ENCODE data around the gene XRRA1.

XRRA1 gene

DNA sequence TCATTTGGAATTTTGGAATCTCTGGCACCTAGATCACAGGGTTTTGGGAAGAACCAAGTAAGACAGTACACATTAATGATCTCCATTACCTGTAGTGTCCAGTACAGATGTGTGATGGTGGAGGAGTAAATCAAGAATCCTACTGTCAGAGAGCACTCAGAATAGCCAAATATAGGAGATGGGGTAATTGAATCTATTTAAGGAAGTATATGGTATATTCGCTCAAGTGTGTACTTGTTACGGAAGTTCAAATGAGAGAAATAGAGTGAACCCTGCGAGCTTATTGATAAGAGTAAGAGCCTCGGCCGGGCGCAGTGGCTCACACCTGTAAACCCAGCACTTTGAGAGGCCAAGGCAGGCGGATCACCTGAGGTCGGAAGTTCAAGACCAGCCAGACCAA is 2.3 kb upstream of the XRRA1 start:
- TF ChIP-seq TCF7L2 (IDR thresholded peaks at IDR 0.05; ENCODE audit: borderline replicate concordance, low read depth, low read length), result no peak
- H3K4me3 ChIP-seq (ENCODE audit: low read depth, low read length), result no peak overlapping the region
- no peaks in the 10 kb centered on the region for H3K9me3 ChIP-seq (ENCODE audit: control insufficient read depth, insufficient read depth, low read depth, low read length)
- POLR2A ChIA-PET, result no interaction called here
- CTCF ChIA-PET, result interaction anchor here (1.1 kb wide), 1 partner anchor 63 kb away, joined by 3 read pairs; no protein-coding TSS in a partner anchor
- H3K4me1 ChIP-seq (ENCODE audit: control insufficient read depth, insufficient read depth, low read length), result no peaks in the 10 kb centered on the region
- peaks cover 0 to 22% of the 10 kb centered on the region in 2 experiments; a peak in 2 of 3 replicates for H3K36me3 ChIP-seq (ENCODE audit: control insufficient read depth in 2 of 2, insufficient read depth in 1 of 2, low read length in 2 of 2)
- H3K27ac ChIP-seq (ENCODE audit: extremely low read depth, low read depth, low read length), result no peak overlapping the region

DNA sequence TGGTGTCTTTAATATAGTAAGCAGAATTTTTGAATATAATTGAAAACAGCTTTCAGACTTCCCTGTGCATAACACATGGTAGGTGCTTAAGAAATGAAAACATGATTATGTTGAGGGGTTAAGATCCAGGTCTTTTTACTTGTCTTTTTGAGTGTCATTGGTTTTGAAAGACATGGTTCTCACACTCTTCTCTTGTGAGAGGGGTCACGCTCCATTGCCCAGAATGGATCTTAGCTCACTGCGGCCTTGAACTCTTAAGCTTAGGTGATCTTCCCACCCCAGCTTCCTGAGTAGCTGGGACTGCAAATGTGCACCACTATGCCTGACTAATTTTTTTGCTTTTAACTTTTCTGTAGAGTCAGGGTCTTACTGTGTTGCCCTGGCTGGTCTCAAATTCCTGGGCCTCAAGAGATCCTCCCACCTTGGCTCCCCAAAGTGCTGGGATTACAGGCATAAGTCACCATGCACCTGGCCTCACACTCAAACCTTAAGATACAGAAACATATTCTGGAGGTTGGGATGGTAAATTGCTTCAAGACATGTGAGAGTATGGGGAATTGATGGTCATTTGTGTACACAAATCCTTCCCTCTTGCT is 1.6 kb upstream of the XRRA1 start:
- Histone ChIP-seq H3K4me1 (ENCODE audit: control insufficient read depth, insufficient read depth, low read length) (no peaks in the 10 kb centered on the region), H3K9me3 (ENCODE audit: control insufficient read depth, insufficient read depth, low read depth, low read length) (no peaks in the 10 kb centered on the region), H3K36me3 (ENCODE audit: control insufficient read depth in 2 of 2, insufficient read depth in 1 of 2, low read length in 2 of 2) (peaks cover 0 to 22% of the 10 kb centered on the region in 2 experiments; a peak in 2 of 3 replicates), H3K4me3 (ENCODE audit: low read depth, low read length) (peak overlapping the region; percentile 97), H3K27ac (ENCODE audit: extremely low read depth, low read depth, low read length) (no peak overlapping the region)
- ChIA-PET CTCF (interaction anchor here (1.1 kb wide), 1 partner anchor 64 kb away, joined by 3 read pairs; no protein-coding TSS in a partner anchor), POLR2A (no interaction called here)
- TF ChIP-seq ZNF214 (tag by site-specific recombination; IDR thresholded peaks at IDR 0.05; ENCODE audit: borderline replicate concordance) (no peak), ZNF561 (tag by site-specific recombination; IDR thresholded peaks at IDR 0.05; ENCODE audit: borderline replicate concordance) (no peak), ZNF624 (tag by site-specific recombination; IDR thresholded peaks at IDR 0.05) (no peak), ZEB2 (tag by site-specific recombination; IDR thresholded peaks at IDR 0.05) (no peak), ZBTB17 (tag by site-specific recombination; IDR thresholded peaks at IDR 0.05) (no peak), ZNF837 (tag by site-specific recombination; IDR thresholded peaks at IDR 0.05) (no peak), ZNF513 (tag by site-specific recombination; IDR thresholded peaks at IDR 0.05) (no peak), ZNF529 (tag by site-specific recombination; IDR thresholded peaks at IDR 0.05; ENCODE audit: insufficient replicate concordance) (no peak)

DNA sequence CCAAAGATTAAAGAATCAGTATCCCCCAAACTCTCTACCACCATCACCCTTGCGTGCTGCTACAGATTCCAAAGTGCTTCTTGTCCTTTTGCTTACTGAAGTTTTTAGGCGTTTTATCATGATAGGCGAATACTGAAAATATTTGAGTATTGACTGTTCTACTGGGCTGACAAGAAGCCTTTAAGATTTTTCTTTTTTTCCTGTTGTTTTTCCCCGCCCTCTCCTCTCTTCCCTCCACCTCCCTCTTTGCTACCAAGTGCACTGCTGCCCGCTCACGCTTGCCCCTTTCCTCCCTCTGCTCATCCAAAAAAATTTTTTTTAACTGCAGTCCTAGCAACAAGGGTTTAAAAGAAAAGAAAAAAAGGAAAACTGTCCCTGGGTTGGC is 854 bp upstream of the XRRA1 start:
- ChIA-PET CTCF (no interaction called here), POLR2A (interaction anchor here (1.4 kb wide), 2 partner anchors 10 to 457 kb away, joined by 4 read pairs; no protein-coding TSS in a partner anchor)
- H3K9me3 ChIP-seq (ENCODE audit: control insufficient read depth, insufficient read depth, low read depth, low read length), result no peaks in the 10 kb centered on the region
- TF ChIP-seq ZNF341 (tag by site-specific recombination; IDR thresholded peaks at IDR 0.05; ENCODE audit: low read depth) (peak; percentile 81), ATF2 (tag by site-specific recombination; IDR thresholded peaks at IDR 0.05; ENCODE audit: low read depth) (no peak), ZNF366 (tag by site-specific recombination; conservative IDR thresholded peaks at IDR 0.05) (0 out of 2 replicates have a peak, but pooled peaks have one; percentile 11)
- peaks cover 0 to 22% of the 10 kb centered on the region in 2 experiments; a peak in 2 of 3 replicates for H3K36me3 ChIP-seq (ENCODE audit: control insufficient read depth in 2 of 2, insufficient read depth in 1 of 2, low read length in 2 of 2)
- peak overlapping the region; percentile 97 for H3K4me3 ChIP-seq (ENCODE audit: low read depth, low read length)
- no peaks in the 10 kb centered on the region for H3K4me1 ChIP-seq (ENCODE audit: control insufficient read depth, insufficient read depth, low read length)
- peak overlapping the region; percentile 50; the same call in 1 of the 2 replicates for H3K27ac ChIP-seq (ENCODE audit: extremely low read depth, low read depth, low read length)

GRCh38 chr11:74948546-74948897 is 369 bp downstream of the XRRA1 start:
- ChIA-PET POLR2A (interaction anchor here (0.5 to 1.4 kb wide), 5 partner anchors 8 to 456 kb away, joined by 3 to 7 read pairs (median 4); partner anchors contain the start of gene NEU3), CTCF (interaction anchor here (0.5 to 0.7 kb wide), 3 partner anchors 9 to 216 kb away, joined by 4 to 5 read pairs (median 4); no protein-coding TSS in a partner anchor)
- no peak overlapping the region; the same call in 1 of the 2 replicates for H3K27ac ChIP-seq (ENCODE audit: extremely low read depth, low read depth, low read length)
- no peaks in the 10 kb centered on the region for H3K4me1 ChIP-seq (ENCODE audit: control insufficient read depth, insufficient read depth, low read length)
- no peaks in the 10 kb centered on the region for H3K9me3 ChIP-seq (ENCODE audit: control insufficient read depth, insufficient read depth, low read depth, low read length)
- peaks cover 0 to 21% of the 10 kb centered on the region in 2 experiments; a peak in 2 of 3 replicates for H3K36me3 ChIP-seq (ENCODE audit: control insufficient read depth in 2 of 2, insufficient read depth in 1 of 2, low read length in 2 of 2)
- no peak for TF ChIP-seq RBAK (tag by site-specific recombination; IDR thresholded peaks at IDR 0.05)
- TF ChIP-seq, protein P1, sequence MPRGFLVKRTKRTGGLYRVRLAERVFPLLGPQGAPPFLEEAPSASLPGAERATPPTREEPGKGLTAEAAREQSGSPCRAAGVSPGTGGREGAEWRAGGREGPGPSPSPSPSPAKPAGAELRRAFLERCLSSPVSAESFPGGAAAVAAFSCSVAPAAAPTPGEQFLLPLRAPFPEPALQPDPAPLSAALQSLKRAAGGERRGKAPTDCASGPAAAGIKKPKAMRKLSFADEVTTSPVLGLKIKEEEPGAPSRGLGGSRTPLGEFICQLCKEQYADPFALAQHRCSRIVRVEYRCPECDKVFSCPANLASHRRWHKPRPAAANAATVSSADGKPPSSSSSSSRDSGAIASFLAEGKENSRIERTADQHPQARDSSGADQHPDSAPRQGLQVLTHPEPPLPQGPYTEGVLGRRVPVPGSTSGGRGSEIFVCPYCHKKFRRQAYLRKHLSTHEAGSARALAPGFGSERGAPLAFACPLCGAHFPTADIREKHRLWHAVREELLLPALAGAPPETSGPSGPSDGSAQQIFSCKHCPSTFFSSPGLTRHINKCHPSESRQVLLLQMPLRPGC (tag by site-specific recombination; IDR thresholded peaks at IDR 0.05), result no peak
- peak; percentile 35; the same call in 1 of the 2 replicates for TF ChIP-seq FEZF1 (tag by site-specific recombination; IDR thresholded peaks at IDR 0.05)
- peak overlapping the region; percentile 97 for H3K4me3 ChIP-seq (ENCODE audit: low read depth, low read length)

All from HEK293 (cell line).